Upper lobe of right lung (tissue), 1 donor: Measurements from ENCODE around the gene SLC16A1. TPM values are rescaled to one million over a fixed set of nuclear protein-coding genes. Genes with fewer than 3 reads are reported as not detected.

ENCODE experiments used
- ATAC-seq: fragments of 200-7000 bp; cut with Tn5 transposase; one replicate; pipeline ENCODE4 v1.9.1; 2020; ENCODE audit warnings: mild to moderate bottlenecking, moderate library complexity
- DNase-seq: peaks from one replicate; pipeline ENCODE4 v3.0.0-alpha.2; 2020
- H3K27ac ChIP-seq: fragments of 200-600 bp; one replicate; pipeline ENCODE4 v1.8.0; 2022
- H3K27me3 ChIP-seq: fragments of 200-600 bp; one replicate; pipeline ENCODE4 v1.8.0; 2022; ENCODE audit warnings: mild to moderate bottlenecking
- H3K36me3 ChIP-seq: fragments of 200-600 bp; one replicate; pipeline ENCODE4 v1.8.0; 2022
- H3K4me1 ChIP-seq: fragments of 200-600 bp; one replicate; pipeline ENCODE4 v1.8.0; 2022
- H3K4me3 ChIP-seq: fragments of 200-600 bp; one replicate; pipeline ENCODE4 v1.8.0; 2022; ENCODE audit warnings: mild to moderate bottlenecking
- H3K9me3 ChIP-seq: fragments of 200-600 bp; one replicate; pipeline ENCODE4 v1.8.0; 2022
- intact Hi-C: fragments of 100-400 bp; cut with DNase I; formaldehyde crosslinking; loops from one replicate; pipeline ENCODE4 v1.11.0; 2022
- total RNA-seq: library from RNA; stranded (reverse); fragmentation: NEBNext Ultra II Directional; extraction: Animal tissue kit (Norgen Biotek cat#: 25700); gene quantifications from one replicate; pipeline ENCODE4 v1.2.1, GENCODE V29; 2021
- TF ChIP-seq, protein P1 (sequence below): fragments of 200-600 bp; IDR thresholded peaks from one replicate; pipeline ENCODE4 v1.8.0; 2022; ENCODE audit warnings: antibody characterized with exemption
- donor health status: DM: no; HTN: yes; CAD: no; lungs with severe emphysema.

SLC16A1 gene
- total RNA-seq, 1 donor from 2014 or later = 8.6 TPM

DNA sequence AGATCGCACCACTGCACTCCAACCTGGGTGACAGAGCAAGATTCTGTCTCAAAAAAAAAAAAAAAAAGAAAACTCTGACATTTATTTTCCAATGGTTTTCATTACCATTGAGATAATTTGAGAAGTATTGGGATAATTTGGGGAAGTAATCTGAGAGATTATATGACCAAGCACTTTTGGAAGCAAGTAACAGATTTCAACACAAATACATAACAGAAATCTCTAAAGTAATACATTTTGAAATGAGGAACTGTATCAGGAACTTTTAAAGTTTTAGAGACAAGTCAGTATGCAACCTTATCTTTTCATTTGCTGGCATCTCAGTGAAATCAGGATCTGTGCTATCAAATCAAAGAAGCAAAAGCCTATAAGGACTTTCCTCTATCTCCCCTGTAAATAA is 25.4 kb upstream of the SLC16A1 start:
- no peak overlapping the region for H3K4me3 ChIP-seq
- TF ChIP-seq, protein P1, sequence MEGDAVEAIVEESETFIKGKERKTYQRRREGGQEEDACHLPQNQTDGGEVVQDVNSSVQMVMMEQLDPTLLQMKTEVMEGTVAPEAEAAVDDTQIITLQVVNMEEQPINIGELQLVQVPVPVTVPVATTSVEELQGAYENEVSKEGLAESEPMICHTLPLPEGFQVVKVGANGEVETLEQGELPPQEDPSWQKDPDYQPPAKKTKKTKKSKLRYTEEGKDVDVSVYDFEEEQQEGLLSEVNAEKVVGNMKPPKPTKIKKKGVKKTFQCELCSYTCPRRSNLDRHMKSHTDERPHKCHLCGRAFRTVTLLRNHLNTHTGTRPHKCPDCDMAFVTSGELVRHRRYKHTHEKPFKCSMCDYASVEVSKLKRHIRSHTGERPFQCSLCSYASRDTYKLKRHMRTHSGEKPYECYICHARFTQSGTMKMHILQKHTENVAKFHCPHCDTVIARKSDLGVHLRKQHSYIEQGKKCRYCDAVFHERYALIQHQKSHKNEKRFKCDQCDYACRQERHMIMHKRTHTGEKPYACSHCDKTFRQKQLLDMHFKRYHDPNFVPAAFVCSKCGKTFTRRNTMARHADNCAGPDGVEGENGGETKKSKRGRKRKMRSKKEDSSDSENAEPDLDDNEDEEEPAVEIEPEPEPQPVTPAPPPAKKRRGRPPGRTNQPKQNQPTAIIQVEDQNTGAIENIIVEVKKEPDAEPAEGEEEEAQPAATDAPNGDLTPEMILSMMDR = no peak
- H3K4me1 ChIP-seq = peaks cover 7% of the 10 kb centered on the region
- no peaks in the 10 kb centered on the region for H3K36me3 ChIP-seq
- no peak for ATAC-seq
- H3K27me3 ChIP-seq = no peaks in the 10 kb centered on the region
- intact Hi-C loops = no loop called here
- H3K27ac ChIP-seq = no peak overlapping the region
- DNase-seq = no peak
- H3K9me3 ChIP-seq = no peaks in the 10 kb centered on the region

GRCh38 chr1:112975336-112975735 is 19.3 kb upstream of the SLC16A1 start:
- no peaks in the 10 kb centered on the region for H3K36me3 ChIP-seq
- no peak overlapping the region for H3K4me3 ChIP-seq
- H3K4me1 ChIP-seq = no peaks in the 10 kb centered on the region
- no peak for DNase-seq
- H3K9me3 ChIP-seq = no peaks in the 10 kb centered on the region
- TF ChIP-seq, protein P1 = no peak
- H3K27ac ChIP-seq = no peak overlapping the region
- no peak for ATAC-seq
- H3K27me3 ChIP-seq = no peaks in the 10 kb centered on the region
- intact Hi-C loops = no loop called here

GRCh38 chr1:112974646-112975045 is 18.6 kb upstream of the SLC16A1 start:
- ATAC-seq (no peak), DNase-seq (no peak)
- no peak overlapping the region for H3K27ac ChIP-seq
- no peak overlapping the region for H3K4me3 ChIP-seq
- H3K4me1 ChIP-seq = no peaks in the 10 kb centered on the region
- no peaks in the 10 kb centered on the region for H3K36me3 ChIP-seq
- H3K9me3 ChIP-seq = no peaks in the 10 kb centered on the region
- H3K27me3 ChIP-seq = no peaks in the 10 kb centered on the region
- intact Hi-C loops = no loop called here
- TF ChIP-seq, protein P1 = no peak

DNA sequence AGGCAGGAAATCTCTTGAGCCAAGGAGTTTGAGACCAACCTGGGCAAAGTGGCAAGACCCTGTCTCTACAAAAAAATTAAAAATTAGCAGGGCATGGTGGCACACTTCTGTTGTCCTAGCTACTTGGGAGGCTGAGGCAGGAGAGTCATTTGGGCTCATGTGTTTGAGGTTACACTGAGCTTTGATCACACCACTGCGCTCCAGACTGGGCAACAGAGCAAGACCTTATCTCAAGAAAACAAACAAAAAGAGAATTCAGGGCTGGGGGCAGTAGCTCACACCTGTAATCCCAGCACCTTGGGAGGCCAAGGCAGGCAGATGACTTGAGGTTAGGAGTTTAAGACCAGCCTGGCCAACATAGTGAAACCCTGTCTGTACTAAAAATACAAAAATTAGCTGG is 17.8 kb upstream of the SLC16A1 start:
- DNase-seq (no peak), ATAC-seq (no peak)
- H3K36me3 ChIP-seq = no peaks in the 10 kb centered on the region
- no peak overlapping the region for H3K4me3 ChIP-seq
- intact Hi-C loops = no loop called here
- TF ChIP-seq, protein P1 = no peak
- no peaks in the 10 kb centered on the region for H3K9me3 ChIP-seq
- H3K27me3 ChIP-seq = no peaks in the 10 kb centered on the region
- no peak overlapping the region for H3K27ac ChIP-seq
- H3K4me1 ChIP-seq = no peaks in the 10 kb centered on the region

GRCh38 chr1:112971006-112971405 is 15.0 kb upstream of the SLC16A1 start:
- Histone ChIP-seq H3K36me3 (no peaks in the 10 kb centered on the region), H3K4me3 (no peak overlapping the region), H3K4me1 (no peaks in the 10 kb centered on the region), H3K27ac (no peak overlapping the region), H3K27me3 (no peaks in the 10 kb centered on the region), H3K9me3 (no peaks in the 10 kb centered on the region)
- intact Hi-C loops = no loop called here
- TF ChIP-seq, protein P1 = no peak
- DNase-seq = no peak
- no peak for ATAC-seq

- TF ChIP-seq, protein P1 = no peak
- no peaks in the 10 kb centered on the region for H3K36me3 ChIP-seq
- intact Hi-C loops = no loop called here
Observed at GRCh38 chr1:112964347-112964746, 8.4 kb upstream of the SLC16A1 start.

More at GRCh38 chr1:112964347-112964746, 8.4 kb upstream of the SLC16A1 start:
- Histone ChIP-seq H3K9me3 (no peaks in the 10 kb centered on the region), H3K27me3 (no peaks in the 10 kb centered on the region), H3K27ac (no peak overlapping the region), H3K4me1 (no peaks in the 10 kb centered on the region), H3K4me3 (no peak overlapping the region)
- ATAC-seq (no peak), DNase-seq (no peak)
